Transverse colon (tissue), 3 donors: ENCODE measurements around the gene UBTF.

Experiments
- EP300 ChIP-seq: sonication (generic); formaldehyde crosslinking; IDR thresholded peaks from one replicate; pipeline ENCODE4 v1.6.1; 2017; ENCODE audit warnings: antibody characterized with exemption, low read depth
- TF ChIP-seq, protein P1 (sequence below), 5 experiments: fragments of 200-600 bp in 3 of 5; fragments of 450-650 bp in 2 of 5; sonication (generic) in 3 of 5; IDR thresholded peaks; 1 replicate in 2 of 5; 2 replicates in 3 of 5; pipeline ENCODE4 v1.5.1; 2016 to 2017; ENCODE audit warnings: antibody characterized with exemption in 5 of 5, inconsistent platforms in 3 of 5, mild to moderate bottlenecking in 2 of 5, moderate library complexity in 1 of 5

DNA sequence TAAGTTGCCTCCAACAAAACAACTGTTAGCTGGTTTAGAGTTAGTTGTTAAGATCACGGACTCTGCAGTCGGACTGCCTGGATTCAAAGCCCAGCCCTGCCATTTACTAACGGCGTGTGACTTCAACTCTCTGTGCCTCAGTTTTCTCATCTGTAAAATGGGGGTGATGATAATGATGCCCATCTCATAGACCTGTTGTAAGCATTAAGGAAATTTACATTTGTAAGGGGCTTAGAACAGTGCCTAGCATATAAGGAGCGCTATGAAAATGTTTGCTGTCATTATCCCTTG lies 47.6 kb upstream of the UBTF start:
- no peak for TF ChIP-seq EP300
- TF ChIP-seq, protein P1, sequence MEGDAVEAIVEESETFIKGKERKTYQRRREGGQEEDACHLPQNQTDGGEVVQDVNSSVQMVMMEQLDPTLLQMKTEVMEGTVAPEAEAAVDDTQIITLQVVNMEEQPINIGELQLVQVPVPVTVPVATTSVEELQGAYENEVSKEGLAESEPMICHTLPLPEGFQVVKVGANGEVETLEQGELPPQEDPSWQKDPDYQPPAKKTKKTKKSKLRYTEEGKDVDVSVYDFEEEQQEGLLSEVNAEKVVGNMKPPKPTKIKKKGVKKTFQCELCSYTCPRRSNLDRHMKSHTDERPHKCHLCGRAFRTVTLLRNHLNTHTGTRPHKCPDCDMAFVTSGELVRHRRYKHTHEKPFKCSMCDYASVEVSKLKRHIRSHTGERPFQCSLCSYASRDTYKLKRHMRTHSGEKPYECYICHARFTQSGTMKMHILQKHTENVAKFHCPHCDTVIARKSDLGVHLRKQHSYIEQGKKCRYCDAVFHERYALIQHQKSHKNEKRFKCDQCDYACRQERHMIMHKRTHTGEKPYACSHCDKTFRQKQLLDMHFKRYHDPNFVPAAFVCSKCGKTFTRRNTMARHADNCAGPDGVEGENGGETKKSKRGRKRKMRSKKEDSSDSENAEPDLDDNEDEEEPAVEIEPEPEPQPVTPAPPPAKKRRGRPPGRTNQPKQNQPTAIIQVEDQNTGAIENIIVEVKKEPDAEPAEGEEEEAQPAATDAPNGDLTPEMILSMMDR (IDR thresholded peaks at IDR 0.05): no peak
